MM.1S (cell line): ENCODE data around the gene ALDH3B2.

Experiments
- EZH2 ChIP-seq: fragments of 300-600 bp; sonication (generic); optimal IDR thresholded peaks from 2 replicates; pipeline ENCODE3; 2017; ENCODE audit warnings: low read depth, mild to moderate bottlenecking, antibody characterized with exemption, low read length, mixed read lengths
- EZH2phosphoT487 ChIP-seq: fragments of 300-600 bp; sonication (generic); IDR thresholded peaks from 2 replicates; pipeline ENCODE4 v1.6.1; 2018; ENCODE audit warnings: antibody characterized with exemption, low read length
- TF ChIP-seq, protein P1 (sequence below): fragments of 300-600 bp; sonication (generic); IDR thresholded peaks from 2 replicates; pipeline ENCODE4 v1.5.1; 2016; ENCODE audit warnings: antibody characterized with exemption, low read length, mixed read lengths

DNA sequence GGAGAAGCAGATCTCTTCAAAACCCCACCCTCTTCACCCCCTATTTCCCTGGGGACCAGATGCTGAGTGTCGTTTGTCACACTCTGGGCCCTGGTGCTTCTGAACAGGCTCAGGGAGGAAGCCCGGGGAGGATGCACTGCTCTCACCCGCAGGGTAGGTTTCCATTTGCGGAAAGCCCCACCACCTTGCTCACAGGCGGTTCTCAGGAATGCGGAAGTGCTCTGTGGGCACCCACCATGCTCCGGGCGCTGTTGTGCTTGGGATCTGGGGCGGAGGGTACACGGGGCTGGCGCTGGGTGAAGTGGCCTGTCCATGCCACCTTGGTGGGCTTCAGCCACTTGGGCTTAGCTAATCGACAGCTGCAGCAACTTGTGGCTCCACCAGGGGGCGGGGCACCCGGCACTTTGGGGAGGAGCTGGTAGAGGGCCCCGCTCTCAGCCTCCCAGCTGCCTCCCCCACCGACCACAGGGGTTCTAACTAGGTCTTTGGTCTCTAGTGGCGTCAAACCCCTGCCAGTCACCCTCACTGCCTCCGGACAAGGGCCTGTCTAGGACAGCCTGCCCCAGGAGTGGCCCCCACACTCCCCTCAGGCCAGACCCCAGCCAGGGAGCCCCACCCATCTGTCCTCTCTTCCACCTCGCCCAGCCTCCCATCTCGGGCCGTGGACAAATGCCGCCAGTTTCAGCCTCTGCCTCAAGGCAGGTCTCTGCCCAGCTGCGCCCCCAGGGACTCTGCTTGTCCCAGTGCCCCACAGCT lies 60.3 kb downstream of the ALDH3B2 start:
- TF ChIP-seq, protein P1, sequence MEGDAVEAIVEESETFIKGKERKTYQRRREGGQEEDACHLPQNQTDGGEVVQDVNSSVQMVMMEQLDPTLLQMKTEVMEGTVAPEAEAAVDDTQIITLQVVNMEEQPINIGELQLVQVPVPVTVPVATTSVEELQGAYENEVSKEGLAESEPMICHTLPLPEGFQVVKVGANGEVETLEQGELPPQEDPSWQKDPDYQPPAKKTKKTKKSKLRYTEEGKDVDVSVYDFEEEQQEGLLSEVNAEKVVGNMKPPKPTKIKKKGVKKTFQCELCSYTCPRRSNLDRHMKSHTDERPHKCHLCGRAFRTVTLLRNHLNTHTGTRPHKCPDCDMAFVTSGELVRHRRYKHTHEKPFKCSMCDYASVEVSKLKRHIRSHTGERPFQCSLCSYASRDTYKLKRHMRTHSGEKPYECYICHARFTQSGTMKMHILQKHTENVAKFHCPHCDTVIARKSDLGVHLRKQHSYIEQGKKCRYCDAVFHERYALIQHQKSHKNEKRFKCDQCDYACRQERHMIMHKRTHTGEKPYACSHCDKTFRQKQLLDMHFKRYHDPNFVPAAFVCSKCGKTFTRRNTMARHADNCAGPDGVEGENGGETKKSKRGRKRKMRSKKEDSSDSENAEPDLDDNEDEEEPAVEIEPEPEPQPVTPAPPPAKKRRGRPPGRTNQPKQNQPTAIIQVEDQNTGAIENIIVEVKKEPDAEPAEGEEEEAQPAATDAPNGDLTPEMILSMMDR, result peak; percentile 37
- no peak for TF ChIP-seq EZH2
- TF ChIP-seq EZH2phosphoT487, result no peak
